T-cell (primary cell): Measurements from ENCODE around the gene CBX8. TPM values are rescaled to one million over a fixed set of nuclear protein-coding genes. Genes with fewer than 3 reads are reported as not detected.
"Not testable (repeated sequence)": the region's sequence is repeated elsewhere in the genome, so short reads cannot be mapped to it uniquely, and the experiment has no call there.

ENCODE experiments used
- ATAC-seq, 4 experiments: fragments of 200-7000 bp in 3 of 4; fragments of 150-1000 bp in 1 of 4; cut with Tn5 transposase; replicated peaks in 1 of 4; 1 replicate in 3 of 4; 2 replicates in 1 of 4; pipeline ENCODE4 v1.10.0; 2021; ENCODE audit warnings: moderate library complexity in 3 of 4, mild to moderate bottlenecking in 2 of 4, moderate number of reproducible peaks in 1 of 4
- CTCF ChIA-PET, 2 donors: fragments of 300-600 bp; sonication (Branson Sonifier 250); formaldehyde crosslinking; loops; one replicate each; lab custom pipeline; 2022; ENCODE audit warnings: antibody characterized with exemption in 2 of 2; lab: Charles Lee
- POLR2A ChIA-PET, 2 donors: fragments of 300-600 bp; sonication (Branson Sonifier 250); formaldehyde crosslinking; loops; one replicate each; lab custom pipeline; 2022; ENCODE audit warnings: antibody characterized with exemption in 2 of 2; lab: Charles Lee
- DNase-seq, 35 experiments: peaks; one replicate each; pipeline versions ENCODE4 v3.0.0 to v3.0.0-alpha.2; 2013 to 2023
- H3K27ac ChIP-seq: one replicate; pipeline ENCODE4 v1.5.1; 2013; ENCODE audit warnings: low read length
- H3K27me3 ChIP-seq, 2 experiments: replicated peaks in 1 of 2; 1 replicate in 1 of 2; 2 replicates in 1 of 2; pipeline versions ENCODE4 v1.6.1 to v1.7.0; 2013; ENCODE audit warnings: low read length in 1 of 2, mixed read lengths in 1 of 2; ENCODE audit not compliant: control insufficient read depth in 2 of 2, insufficient read depth in 2 of 2; ENCODE audit errors: extremely low read depth in 1 of 2
- H3K36me3 ChIP-seq, 2 donors: 1 replicate in 1 of 2; 2 replicates in 1 of 2; pipeline versions ENCODE4 v1.6.1 to v1.7.0; 2013; ENCODE audit warnings: low read length in 1 of 2; ENCODE audit not compliant: control insufficient read depth in 2 of 2, insufficient read depth in 1 of 2; ENCODE audit errors: extremely low read depth in 1 of 2
- H3K4me1 ChIP-seq, 2 experiments: 1 replicate in 1 of 2; 2 replicates in 1 of 2; pipeline versions ENCODE4 v1.6.1 to v1.7.0; 2013; ENCODE audit warnings: low read length in 2 of 2, mixed read lengths in 1 of 2; ENCODE audit not compliant: insufficient read depth in 2 of 2, control insufficient read depth in 1 of 2; ENCODE audit errors: extremely low read depth in 1 of 2
- H3K4me3 ChIP-seq, 2 donors: 1 replicate in 1 of 2; 2 replicates in 1 of 2; pipeline versions ENCODE4 v1.5.1 to v1.7.0; 2013; ENCODE audit warnings: mild to moderate bottlenecking in 2 of 2, low read length in 1 of 2, moderate library complexity in 1 of 2; ENCODE audit not compliant: control insufficient read depth in 1 of 2; ENCODE audit errors: extremely low read depth in 1 of 2
- H3K9me3 ChIP-seq: 2 replicates; pipeline ENCODE4 v1.7.0; 2013
- H3K27ac Mint-ChIP-seq, 2 donors: one replicate each; pipeline ENCODE4 v1.8.0; 2020 to 2021; ENCODE audit warnings: mild to moderate bottlenecking in 2 of 2, mixed read lengths in 2 of 2
- H3K27me3 Mint-ChIP-seq, 2 donors: one replicate each; pipeline ENCODE4 v1.8.0; 2021 to 2022; ENCODE audit warnings: mixed read lengths in 2 of 2
- H3K36me3 Mint-ChIP-seq: one replicate; pipeline ENCODE4 v1.8.0; 2021; ENCODE audit warnings: mixed read lengths
- H3K4me1 Mint-ChIP-seq, 3 donors: one replicate each; pipeline ENCODE4 v1.8.0; 2020 to 2022; ENCODE audit warnings: mixed read lengths in 3 of 3, mild to moderate bottlenecking in 1 of 3
- H3K4me3 Mint-ChIP-seq, 3 donors: one replicate each; pipeline ENCODE4 v1.8.0; 2020 to 2022; ENCODE audit warnings: mild to moderate bottlenecking in 3 of 3, mixed read lengths in 3 of 3, moderate library complexity in 3 of 3
- H3K9me3 Mint-ChIP-seq, 3 donors: one replicate each; pipeline ENCODE4 v1.8.0; 2020 to 2022; ENCODE audit warnings: mixed read lengths in 3 of 3
- WGBS: methylation state at CpG from one replicate; pipeline ENCODE4 v1.1.5; 2013; ENCODE audit warnings: missing lambda C conversion rate; ENCODE audit not compliant: insufficient coverage; 5-methylcytosine and 5-hydroxymethylcytosine counted together
- total RNA-seq, 35 experiments: library from RNA in 6 of 35; stranded (reverse) in 6 of 35; fragments of 120-200 nt in 1 of 35; gene quantifications; one replicate each; pipeline versions ENCODE4 v1.2.1 to v1.2.4 and lab custom pipeline; 2013 to 2026

The CBX8 gene
- total RNA-seq, 5 donors from 2014 or later (not counting 1 experiment from before 2014, with no cell fraction given): 1.9 to 5.1 (median 3.9) TPM

- H3K27ac ChIP-seq, H3K9me3 ChIP-seq, H3K4me3 ChIP-seq, CTCF ChIA-PET, H3K4me1 ChIP-seq, H3K4me3 Mint-ChIP-seq, ATAC-seq, H3K36me3 Mint-ChIP-seq, H3K27ac Mint-ChIP-seq, H3K36me3 ChIP-seq, DNase-seq, POLR2A ChIA-PET, H3K9me3 Mint-ChIP-seq: not testable (repeated sequence)
- no CpG with 5 or more reads among the region's 9 CpGs for WGBS
- H3K4me1 Mint-ChIP-seq: peaks cover 6 to 11% (median 10%) of the 10 kb centered on the region in 3 donors
- H3K27me3 Mint-ChIP-seq: peaks cover 46 to 80% of the 10 kb centered on the region in 2 donors
- H3K27me3 ChIP-seq: peaks cover 0 to 77% of the 10 kb centered on the region in 2 experiments
These were observed 24.2 kb downstream of the CBX8 start for GRCh38 chr17:79772726-79773125.

DNA sequence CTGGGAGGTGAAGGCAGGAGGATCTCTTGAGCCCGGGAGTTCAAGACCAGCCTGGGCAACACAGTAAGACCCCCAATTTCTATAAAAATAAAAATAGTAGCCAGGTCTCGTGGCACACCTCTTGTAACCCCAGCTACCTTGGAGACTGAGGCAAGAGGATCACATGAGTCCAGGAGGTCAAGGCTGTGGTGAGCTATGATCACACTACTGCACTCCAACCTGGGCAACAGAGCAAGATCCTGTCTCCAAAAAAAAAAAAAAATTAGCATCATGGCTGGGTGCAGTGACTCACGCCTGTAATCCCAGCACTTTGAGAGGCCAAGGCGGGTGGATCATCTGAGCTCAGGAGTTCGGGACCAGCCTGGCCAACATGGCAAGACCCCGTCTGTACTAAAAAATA is 25.6 kb downstream of the CBX8 start:
- DNase-seq (no peak), ATAC-seq (no peak)
- no peak overlapping the region for H3K27ac ChIP-seq
- H3K4me3 ChIP-seq: no peak overlapping the region
- Mint-ChIP-seq H3K36me3 (no peaks in the 10 kb centered on the region), H3K27me3 (peaks cover 41 to 76% of the 10 kb centered on the region in 2 donors), H3K4me3 (no peak overlapping the region), H3K9me3 (no peaks in the 10 kb centered on the region), H3K27ac (no peak overlapping the region), H3K4me1 (no peaks in the 10 kb centered on the region)
- CTCF ChIA-PET: no interaction called here
- H3K4me1 ChIP-seq: no peaks in the 10 kb centered on the region
- H3K36me3 ChIP-seq: no peaks in the 10 kb centered on the region
- no peaks in the 10 kb centered on the region for H3K9me3 ChIP-seq
- WGBS: 86% methylated on average over 4 of the region's 6 CpGs
- H3K27me3 ChIP-seq: peaks cover 0 to 71% of the 10 kb centered on the region in 2 experiments
- POLR2A ChIA-PET: no interaction called here

GRCh38 chr17:79769570-79770506 is 27.0 kb downstream of the CBX8 start:
- WGBS: 78% methylated on average over 19 of the region's 28 CpGs

GRCh38 chr17:79765708-79766107 is 31.2 kb downstream of the CBX8 start:
- Histone ChIP-seq H3K27me3 (peaks cover 0 to 53% of the 10 kb centered on the region in 2 experiments), H3K36me3 (no peaks in the 10 kb centered on the region), H3K27ac (no peak overlapping the region), H3K4me1 (no peaks in the 10 kb centered on the region), H3K9me3 (no peaks in the 10 kb centered on the region), H3K4me3 (no peak overlapping the region)
- CTCF ChIA-PET: no interaction called here
- Mint-ChIP-seq H3K9me3 (no peaks in the 10 kb centered on the region), H3K36me3 (no peaks in the 10 kb centered on the region), H3K27me3 (peaks cover 13 to 36% of the 10 kb centered on the region in 2 donors), H3K4me1 (no peaks in the 10 kb centered on the region), H3K27ac (no peak overlapping the region), H3K4me3 (no peak overlapping the region)
- no peak for ATAC-seq
- DNase-seq: no peak
- POLR2A ChIA-PET: no interaction called here
- WGBS: no CpG with 5 or more reads among the region's 3 CpGs

More at GRCh38 chr17:79769570-79770506, 27.0 kb downstream of the CBX8 start:
- Mint-ChIP-seq H3K36me3 (no peaks in the 10 kb centered on the region), H3K27me3 (peaks cover 35 to 65% of the 10 kb centered on the region in 2 donors), H3K9me3 (no peaks in the 10 kb centered on the region), H3K4me3 (no peak overlapping the region), H3K4me1 (no peaks in the 10 kb centered on the region), H3K27ac (no peak overlapping the region)
- ChIA-PET POLR2A (no interaction called here), CTCF (no interaction called here)
- DNase-seq (no peak), ATAC-seq (no peak)
- peaks cover 0 to 69% of the 10 kb centered on the region in 2 experiments for H3K27me3 ChIP-seq
- H3K36me3 ChIP-seq: no peaks in the 10 kb centered on the region
- H3K4me3 ChIP-seq: no peak overlapping the region
- H3K9me3 ChIP-seq: no peaks in the 10 kb centered on the region
- no peaks in the 10 kb centered on the region for H3K4me1 ChIP-seq
- H3K27ac ChIP-seq: no peak overlapping the region

- POLR2A ChIA-PET: interaction anchor here in 1 of 2 donors (0.6 kb wide), 1 partner anchor 75 kb away, joined by 3 read pairs; no protein-coding TSS in a partner anchor
- Histone ChIP-seq H3K27ac (no peak overlapping the region), H3K4me1 (no peaks in the 10 kb centered on the region), H3K36me3 (no peaks in the 10 kb centered on the region), H3K4me3 (no peak overlapping the region), H3K9me3 (no peaks in the 10 kb centered on the region), H3K27me3 (peaks cover 0 to 44% of the 10 kb centered on the region in 2 experiments)
- no peaks in the 10 kb centered on the region for H3K9me3 Mint-ChIP-seq
- DNase-seq (no peak), ATAC-seq (no peak)
- H3K4me3 Mint-ChIP-seq: no peak overlapping the region
- WGBS: 76% methylated on average over 16 of the region's 19 CpGs
- H3K27me3 Mint-ChIP-seq: peaks cover 0 to 12% of the 10 kb centered on the region in 2 donors
- H3K27ac Mint-ChIP-seq: no peak overlapping the region
- CTCF ChIA-PET: interaction anchor here in 1 of 2 donors (0.6 kb wide), 1 partner anchor 32 kb away, joined by 5 read pairs; no protein-coding TSS in a partner anchor
- no peaks in the 10 kb centered on the region for H3K36me3 Mint-ChIP-seq
- H3K4me1 Mint-ChIP-seq: no peaks in the 10 kb centered on the region
These were observed 34.8 kb downstream of the CBX8 start for GRCh38 chr17:79761894-79762589.

DNA sequence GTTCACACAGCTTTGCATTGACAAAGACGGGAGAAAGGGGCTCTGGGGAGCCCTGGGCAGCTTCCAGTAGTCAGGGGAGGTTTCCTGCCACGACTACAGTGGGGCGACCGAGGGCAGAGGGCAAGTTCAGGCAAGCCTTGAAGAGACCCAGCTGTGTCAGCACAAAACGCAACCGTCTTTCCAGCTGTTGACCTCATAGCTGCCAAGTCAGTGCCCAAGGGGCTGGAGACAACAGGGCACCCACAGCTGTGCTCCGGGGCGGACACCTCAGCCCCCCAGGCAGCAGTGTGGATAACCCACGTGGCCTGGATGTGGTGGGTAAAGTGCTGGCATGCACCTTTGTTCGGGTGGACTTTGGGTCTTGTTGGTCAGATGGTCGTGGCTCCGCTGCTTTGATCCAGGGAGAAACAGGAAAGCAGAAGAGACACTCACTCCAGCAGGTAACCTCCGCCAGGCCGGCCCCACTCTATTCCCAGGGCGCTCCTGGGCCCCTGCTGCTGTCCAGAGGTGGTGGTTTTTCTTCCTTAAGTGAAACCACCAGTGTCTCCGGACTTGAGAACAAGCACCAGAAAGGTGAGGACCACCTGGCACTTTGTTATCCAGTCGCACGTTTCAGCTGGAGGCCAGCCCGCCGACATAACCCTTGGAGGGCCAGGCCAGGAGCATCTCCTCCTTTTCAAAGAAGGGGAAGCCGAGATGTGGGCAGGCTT is 36.5 kb downstream of the CBX8 start:
- Mint-ChIP-seq H3K27me3 (peaks cover 0 to 8% of the 10 kb centered on the region in 2 donors), H3K4me3 (no peak overlapping the region), H3K27ac (no peak overlapping the region), H3K4me1 (no peaks in the 10 kb centered on the region), H3K9me3 (no peaks in the 10 kb centered on the region), H3K36me3 (no peaks in the 10 kb centered on the region)
- ATAC-seq (no peak), DNase-seq (no peak)
- Histone ChIP-seq H3K27me3 (peaks cover 0 to 52% of the 10 kb centered on the region in 2 experiments), H3K36me3 (no peaks in the 10 kb centered on the region), H3K4me1 (no peaks in the 10 kb centered on the region), H3K9me3 (no peaks in the 10 kb centered on the region), H3K27ac (no peak overlapping the region), H3K4me3 (no peak overlapping the region)
- POLR2A ChIA-PET: interaction anchor here in 1 of 2 donors (0.6 kb wide), 1 partner anchor 7 kb away, joined by 5 read pairs; no protein-coding TSS in a partner anchor
- CTCF ChIA-PET: no interaction called here
- 87% methylated on average over 17 of the region's 21 CpGs for WGBS
